Measurements from ENCODE around the gene APEH.
A peak's percentile ranks its signal among the peaks of the same experiment; 100 is the strongest.

The APEH gene

DNA sequence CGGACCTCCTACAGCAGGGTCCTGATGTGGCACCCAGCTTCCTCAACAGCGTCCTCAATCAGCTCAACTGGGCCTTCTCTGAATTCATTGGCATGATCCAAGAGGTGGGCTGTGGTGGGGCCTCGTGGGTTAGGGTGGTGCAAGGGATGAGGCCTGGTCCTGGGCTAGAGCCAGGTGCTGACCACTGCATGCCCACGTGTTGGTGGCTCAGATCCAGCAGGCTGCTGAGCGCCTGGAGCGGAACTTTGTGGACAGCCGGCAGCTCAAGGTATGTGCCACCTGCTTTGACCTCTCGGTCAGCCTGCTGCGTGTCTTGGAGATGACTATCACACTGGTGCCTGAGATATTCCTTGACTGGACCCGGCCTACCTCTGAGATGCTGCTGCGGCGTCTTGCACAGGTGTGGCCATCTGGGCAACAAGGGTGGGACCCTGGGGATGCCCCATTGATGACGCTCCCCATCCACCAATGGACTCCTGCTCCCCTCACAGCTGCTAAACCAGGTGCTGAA, 41.5 kb downstream of the APEH start:
- DNase-seq: no peak

DNA sequence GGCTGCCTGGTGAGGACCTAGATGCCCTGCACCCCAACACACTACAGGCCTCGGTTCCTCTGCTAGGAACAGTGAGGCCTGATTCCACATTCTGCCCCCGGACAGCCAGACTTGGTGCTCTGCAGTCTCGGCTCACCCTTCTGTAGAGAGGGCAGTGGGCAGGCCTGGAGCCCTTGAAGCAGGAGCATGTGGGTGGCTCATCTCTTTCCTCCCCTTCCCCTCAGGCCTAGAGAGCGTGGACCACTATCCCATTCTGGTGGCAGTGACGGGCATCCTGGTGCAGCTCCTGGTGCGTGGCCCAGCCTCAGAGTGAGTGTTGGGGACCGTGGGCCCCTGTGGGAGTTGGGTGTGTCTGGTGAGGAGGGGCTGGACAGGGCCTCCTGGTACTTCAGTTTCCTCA, 42.0 kb downstream of the APEH start:
- DNase-seq: no peak

- DNase-seq: no peak
Measured at GRCh38 chr3:49716691-49717210, 42.6 kb downstream of the APEH start.

DNA sequence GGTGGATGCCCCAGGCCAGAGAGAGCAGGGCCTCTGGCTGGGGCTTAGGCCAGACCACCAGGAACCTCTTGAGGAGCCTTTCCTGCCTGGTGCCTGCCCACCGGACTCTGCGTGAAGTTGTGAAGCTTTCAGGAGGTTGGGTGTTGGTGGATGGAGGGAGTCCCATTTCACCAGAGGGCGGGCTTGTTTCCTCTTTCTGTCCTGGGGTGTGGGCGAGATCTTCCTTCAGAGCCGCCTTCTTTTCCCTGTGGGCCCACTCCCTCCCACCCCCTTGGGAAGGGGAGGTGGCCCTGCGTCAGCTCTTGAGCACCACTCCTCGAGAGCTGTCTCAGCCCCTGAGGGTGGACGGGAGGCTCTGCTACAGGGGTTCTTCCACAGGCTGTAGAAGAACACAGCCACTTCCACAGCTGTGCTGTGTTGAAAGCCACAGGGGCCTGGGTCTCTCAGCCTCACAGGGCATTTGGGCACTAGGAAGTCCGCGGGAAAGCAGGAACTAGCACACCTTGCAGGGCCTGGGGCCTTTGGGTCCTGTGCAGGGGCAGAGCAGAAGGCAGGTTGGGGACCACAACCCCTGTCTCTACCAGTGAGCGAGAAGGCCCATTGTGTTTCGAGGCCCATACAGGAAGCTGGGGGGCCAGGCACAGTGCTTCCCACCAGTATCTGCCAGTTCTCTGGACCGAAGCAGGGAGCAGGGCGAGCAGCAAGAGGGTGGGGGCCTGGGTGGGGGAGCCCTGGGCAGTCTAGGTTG, 43.2 kb downstream of the APEH start:
- DNase-seq: no peak

DNA sequence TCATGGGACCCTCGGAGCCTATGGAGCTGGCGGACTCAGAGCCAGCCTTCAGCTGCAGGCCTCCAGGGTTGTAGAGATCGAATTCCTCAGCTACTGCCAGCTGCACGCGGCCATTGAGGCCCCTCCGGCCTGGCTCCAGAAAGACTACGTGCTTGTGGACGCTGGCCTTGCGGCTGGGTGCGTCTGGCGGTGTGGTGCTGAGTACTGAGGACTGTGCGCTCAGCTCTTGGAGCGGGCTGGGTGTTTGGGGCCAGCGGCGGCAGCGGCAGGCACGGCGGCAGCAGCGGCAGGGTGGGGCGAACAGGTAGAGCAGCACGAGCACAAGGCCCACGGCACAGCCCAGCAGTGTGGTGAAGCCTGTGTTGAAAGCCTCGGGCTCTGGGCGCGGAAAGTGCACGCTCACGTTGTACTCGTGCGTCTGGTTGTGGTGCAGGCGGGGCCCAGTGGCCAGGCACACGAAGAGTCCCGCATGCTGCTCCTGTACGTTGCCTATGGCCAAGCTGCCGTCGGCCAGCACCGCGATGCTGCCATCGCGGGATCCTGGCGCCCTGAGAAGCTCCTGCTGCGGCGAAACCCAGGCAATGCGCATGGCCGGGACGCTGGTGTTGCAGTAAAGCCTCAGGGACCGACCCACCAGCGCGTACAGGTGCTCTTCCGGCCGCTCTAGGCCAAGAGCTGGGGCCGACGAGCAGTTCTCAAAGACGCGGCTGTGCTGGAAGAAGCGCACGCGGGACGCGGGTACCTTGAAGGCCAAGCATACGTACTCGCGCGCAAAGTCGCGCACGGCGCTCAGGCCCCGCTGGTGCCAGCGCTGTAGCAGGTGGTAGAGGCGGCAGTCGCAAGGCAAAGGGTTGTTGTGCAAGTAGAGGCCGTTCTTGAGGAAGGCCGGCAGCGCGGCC, 44.1 kb downstream of the APEH start:
- DNase-seq: peak in 1 of 5 experiments; percentile 19

DNA sequence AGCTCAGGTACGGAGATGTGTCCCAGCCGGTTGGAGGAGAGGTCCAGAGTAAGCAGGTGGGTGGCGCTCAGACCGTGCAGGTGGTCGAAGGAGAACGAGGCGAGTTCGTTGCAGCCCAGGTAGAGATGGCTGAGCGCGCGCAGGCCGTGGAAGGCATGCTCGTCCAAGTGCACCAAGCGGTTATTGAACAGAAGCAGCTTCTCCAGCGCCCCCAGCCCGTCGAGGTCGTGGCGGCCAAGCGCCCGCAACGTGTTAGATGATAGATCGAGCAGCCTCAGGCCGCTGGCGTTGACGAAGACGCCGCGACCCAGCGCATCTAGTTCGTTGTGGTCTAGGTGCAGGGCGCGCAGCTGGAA, 44.7 kb downstream of the APEH start:
- DNase-seq: no peak

DNA sequence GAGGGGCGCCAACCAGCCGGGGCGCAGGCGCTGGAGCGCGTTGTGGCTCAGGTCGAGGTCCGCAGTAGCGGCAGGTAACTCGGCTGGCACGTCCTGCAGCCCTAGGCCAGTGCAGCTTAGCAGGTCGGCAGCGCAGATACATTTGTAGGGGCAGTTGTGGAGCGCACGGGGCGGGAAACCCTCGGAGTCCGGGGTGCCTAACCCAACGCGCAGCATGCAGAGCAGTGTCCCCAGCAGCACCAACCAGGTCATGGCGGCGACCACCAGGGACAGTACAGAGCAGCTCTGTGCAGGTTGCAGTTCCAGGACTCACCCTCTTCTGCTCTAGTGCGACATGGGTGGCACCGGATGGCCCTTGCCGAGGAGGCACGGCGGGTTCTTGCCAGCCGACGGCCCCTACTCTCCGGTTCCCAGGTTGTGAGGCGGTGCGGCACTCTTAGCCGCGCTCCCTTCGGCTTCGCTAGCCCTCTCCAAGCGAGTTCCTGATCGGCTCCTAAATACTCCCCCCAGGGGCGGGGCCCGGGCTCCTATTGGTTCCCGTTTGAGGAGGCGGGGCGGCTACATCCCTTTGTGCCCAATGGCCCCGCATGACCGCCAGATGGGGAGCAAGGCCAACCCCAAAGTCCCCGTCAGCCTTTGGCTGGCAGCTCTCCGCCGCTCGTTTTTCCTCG, 45.2 kb downstream of the APEH start, which contains the start of gene AMIGO3:
AMIGO3 (minus strand) TSS at position 471 of the 671 bp plus-strand sequence; CDS start at position 252, 219 bp downstream.
- DNase-seq: peak; percentile 83 to 91 (median 88)

DNA sequence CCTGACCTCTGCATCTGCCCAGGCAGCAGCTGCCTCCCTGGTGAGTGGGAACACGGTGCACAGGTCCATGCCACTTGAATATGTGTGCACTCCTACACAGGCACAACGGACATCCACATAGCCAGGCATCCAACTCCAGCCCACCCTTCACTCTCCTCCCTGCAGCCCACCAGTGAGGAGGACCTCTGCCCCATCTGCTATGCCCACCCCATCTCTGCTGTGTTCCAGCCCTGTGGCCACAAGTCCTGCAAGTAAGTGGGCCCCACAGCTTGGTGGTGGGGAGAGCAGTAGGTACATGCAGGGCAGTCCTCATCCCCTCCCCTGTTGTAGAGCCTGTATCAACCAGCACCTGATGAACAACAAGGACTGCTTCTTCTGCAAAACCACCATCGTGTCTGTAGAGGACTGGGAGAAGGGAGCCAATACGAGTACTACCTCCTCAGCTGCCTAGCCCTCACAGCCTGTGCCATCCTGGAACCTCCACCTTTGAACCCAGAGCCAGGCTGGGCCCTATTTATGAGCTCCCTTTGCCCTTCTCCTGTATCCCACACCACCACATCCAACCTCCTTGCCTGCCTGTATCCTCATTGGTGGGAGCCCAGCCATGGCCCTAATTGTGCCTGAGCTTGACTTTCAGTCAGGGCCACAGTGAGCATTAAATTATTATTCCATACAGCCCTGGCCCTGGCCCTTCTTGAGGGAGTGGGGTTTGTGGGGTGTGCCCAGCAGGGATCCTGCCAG, 46.9 kb downstream of the APEH start:
- no peak for DNase-seq

GRCh38 chr3:49721596-49721895, 47.4 kb downstream of the APEH start:
- DNase-seq: no peak

DNA sequence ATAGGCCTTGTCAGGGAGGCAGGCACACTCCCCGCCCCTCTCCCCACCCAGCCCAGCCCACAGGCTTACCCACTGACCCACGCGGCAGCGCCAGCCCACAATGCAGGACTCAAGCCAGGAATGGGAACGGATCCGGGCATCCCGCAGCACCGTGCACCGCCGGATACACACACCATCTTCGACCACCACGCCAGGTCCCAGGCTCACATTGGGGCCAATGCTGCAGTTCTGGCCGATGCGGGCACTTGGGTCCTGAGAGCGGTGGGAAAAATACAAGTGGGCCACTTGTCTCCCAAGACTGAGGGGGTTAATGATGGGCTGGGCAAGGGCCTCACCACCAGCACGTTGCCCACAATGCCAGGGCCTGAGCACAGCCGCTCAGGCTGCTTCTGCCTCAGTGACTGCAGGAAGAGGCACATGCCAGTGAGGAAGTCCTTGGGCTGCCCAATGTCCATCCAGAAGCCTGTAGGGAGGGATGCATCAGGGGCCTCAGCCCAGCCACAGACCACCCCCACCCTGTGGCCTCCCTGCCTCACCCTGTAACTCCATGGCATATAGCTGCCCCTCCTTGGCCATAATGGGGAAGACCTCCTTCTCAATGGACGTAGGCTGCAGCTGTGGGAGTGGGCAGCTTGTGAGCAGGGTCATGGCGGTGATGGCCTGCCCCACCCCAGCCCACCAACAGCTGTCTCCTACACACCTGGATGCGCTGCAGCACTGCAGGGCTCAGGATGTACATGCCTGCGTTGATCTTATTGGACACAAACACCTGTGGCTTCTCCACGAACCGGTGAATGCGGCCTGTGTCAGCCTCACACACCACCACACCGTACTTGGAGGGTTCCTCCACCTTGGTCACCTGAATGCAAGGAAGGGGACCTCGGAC, 48.0 kb downstream of the APEH start:
- DNase-seq: no peak

GRCh38 chr3:49722896-49723295, 48.7 kb downstream of the APEH start:
- DNase-seq: no peak

GRCh38 chr3:49723296-49723627, 49.1 kb downstream of the APEH start:
- DNase-seq: peak; percentile 30 to 84 (median 43)

DNA sequence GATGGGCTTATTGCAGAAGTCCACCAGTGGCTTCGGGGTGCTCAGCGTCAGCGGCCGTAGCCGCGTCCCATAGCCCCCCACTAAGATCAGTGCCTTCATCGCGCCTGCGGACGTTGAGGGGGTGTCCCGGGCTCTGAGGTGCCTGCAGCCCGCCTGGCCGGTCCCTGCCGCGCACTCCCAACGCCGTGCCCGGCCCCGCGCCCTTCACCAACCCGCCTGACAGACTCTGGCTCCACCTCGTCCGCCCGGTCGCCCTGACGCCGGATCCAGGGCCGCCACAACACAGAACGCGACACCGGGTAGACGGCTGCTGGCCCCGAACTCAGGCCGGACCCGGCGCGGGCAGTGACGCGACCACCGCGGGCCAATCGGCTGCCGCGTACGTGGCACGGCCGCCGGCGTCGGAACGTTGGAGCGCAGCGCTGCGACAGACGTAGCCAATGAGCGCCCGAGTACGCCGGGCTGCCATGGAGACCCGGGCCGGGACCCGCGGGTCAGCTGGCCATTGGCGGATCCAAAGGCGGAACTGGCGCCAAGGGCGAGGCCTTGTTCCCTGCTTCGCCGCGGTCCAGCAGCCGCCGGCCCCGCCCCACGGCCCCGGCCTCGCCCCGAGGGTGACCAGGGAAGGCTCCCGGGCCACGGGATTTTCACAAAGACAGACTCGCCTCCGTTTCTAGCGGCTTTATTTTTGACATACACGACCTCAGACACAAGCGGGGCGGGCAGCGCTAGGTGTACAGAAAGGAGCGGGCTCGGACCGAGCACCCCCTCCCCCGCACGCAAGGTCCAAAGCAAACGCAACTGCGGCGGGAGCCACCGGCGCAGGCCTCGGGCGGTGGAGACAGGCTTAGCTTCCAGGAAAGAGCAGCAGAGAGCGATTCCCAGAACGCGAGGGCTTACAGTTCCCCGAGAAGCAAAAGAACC, 49.7 kb downstream of the APEH start, which contains the start of gene GMPPB:
GMPPB (minus strand) TSS at position 324 of the 924 bp plus-strand sequence; CDS start at position 99, 225 bp downstream.
- peak; percentile 84 to 97 (median 90) for DNase-seq

GRCh38 chr3:49724586-49724985, 50.4 kb downstream of the APEH start:
- peak in 3 of 5 experiments; percentile 37 to 42 (median 38) for DNase-seq

DNA sequence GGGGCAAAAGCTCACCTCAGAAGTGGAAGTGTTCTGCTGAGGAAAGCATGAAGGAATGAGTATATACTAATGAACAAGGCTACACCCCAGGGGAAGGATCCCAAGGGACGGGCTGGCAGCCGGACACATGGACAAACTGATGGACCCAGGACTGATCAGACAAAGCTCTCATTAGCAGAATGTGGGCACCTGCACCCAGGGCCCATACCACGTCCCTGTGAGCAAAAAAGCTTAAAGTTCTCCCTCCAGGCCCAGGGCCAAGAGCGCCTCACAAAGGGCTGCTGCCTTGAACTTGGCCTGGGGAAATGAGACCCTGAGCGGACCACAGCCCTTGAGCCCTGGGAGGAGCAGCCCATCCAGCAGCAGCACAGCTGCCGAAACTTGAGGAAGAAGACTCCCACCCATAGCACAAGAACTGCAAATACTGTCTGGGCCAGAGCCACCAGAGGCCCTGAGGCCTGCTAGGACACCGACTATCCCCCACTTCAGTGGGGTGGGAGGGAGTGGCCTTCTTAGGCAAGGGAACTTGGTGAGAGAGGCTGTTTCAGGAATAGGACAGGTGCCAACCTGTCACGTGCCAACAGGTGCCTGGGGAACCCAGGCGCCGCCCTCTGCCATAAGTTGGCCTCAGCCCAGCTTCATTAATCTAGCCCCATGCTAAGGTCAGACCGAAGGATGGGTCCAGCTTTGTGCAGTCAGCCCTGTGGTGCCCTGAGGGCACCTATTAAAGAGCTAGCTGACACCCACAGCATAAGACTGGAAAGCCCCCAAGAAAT, 51.9 kb downstream of the APEH start:
- DNase-seq: no peak

GRCh38 chr3:49727154-49727923, 53.2 kb downstream of the APEH start:
- DNase-seq: no peak

GRCh38 chr3:49727924-49728361, 53.8 kb downstream of the APEH start:
- DNase-seq: no peak

DNA sequence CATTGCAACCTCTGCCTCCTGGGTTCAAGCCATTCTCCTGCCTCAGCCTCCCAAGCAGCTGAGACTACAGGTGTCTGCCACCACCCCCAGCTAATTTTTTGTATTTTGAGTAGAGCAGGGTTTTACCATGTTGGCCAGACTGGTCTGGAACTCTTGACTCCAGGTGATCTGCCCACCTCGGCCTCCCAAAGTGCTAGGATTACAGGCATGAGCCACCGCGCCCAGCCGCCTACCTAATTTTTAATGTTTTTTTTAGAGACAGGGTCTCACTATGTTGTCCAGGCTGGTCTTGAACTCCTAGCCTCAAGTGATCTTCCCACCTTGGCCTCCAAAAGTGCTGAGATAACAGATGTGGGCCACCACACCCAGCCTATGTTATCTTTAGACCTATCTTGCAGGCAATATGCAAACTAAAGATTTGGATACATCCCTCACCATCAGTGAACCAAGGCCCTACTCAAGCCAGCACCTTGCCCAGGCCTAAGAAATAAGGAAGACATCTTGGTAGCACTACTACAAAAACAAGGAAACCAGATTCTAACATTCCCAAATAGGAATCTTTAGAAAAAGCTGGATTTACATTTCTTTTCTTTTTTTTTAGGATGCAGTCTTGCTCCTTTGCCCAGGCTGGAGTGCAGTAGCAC, 55.9 kb downstream of the APEH start:
- no peak for DNase-seq

All from T-helper 2 cell (primary cell).